Gastrocnemius medialis (tissue), 4 donors: Measurements from ENCODE around the gene RGR. TPM values are rescaled to one million over a fixed set of nuclear protein-coding genes. Genes with fewer than 3 reads are reported as not detected.

ENCODE experiments used
- ATAC-seq, 2 donors: fragments of 150-250 bp; one replicate each; pipeline ENCODE4 v1.9.1; 2016
- DNase-seq, 2 donors: peaks; one replicate each; pipeline ENCODE4 v3.0.0-alpha.2; 2019
- H3K27ac ChIP-seq, 4 donors: fragments of 200-600 bp; sonication (generic); 1 replicate in 1 of 4; 2 replicates in 3 of 4; pipeline ENCODE4 v1.5.1; 2016 to 2018; ENCODE audit warnings: mild to moderate bottlenecking in 2 of 4, moderate library complexity in 1 of 4
- H3K27me3 ChIP-seq, 3 donors: fragments of 200-600 bp; sonication (generic) in 2 of 3; 1 replicate in 1 of 3; 2 replicates in 2 of 3; pipeline versions ENCODE4 v1.5.1 to v1.6.0; 2016 to 2019; ENCODE audit warnings: mild to moderate bottlenecking in 1 of 3, moderate library complexity in 1 of 3
- H3K36me3 ChIP-seq, 2 donors: fragments of 200-600 bp; sonication (generic) in 1 of 2; one replicate each; pipeline ENCODE4 v1.5.1; 2017 to 2018
- H3K4me1 ChIP-seq, 2 donors: fragments of 200-600 bp; sonication (generic) in 1 of 2; one replicate each; pipeline ENCODE4 v1.5.1; 2016 to 2017; ENCODE audit warnings: mild to moderate bottlenecking in 2 of 2
- H3K4me3 ChIP-seq, 4 donors: fragments of 200-600 bp; sonication (generic) in 3 of 4; 1 replicate in 1 of 4; 2 replicates in 3 of 4; pipeline ENCODE4 v1.5.1; 2016 to 2019; ENCODE audit warnings: mild to moderate bottlenecking in 2 of 4
- H3K9me3 ChIP-seq, 3 donors: fragments of 200-600 bp; sonication (generic) in 2 of 3; 1 replicate in 1 of 3; 2 replicates in 2 of 3; pipeline ENCODE4 v1.5.1; 2016 to 2019
- CTCF ChIP-seq, 5 experiments: fragments of 450-650 bp in 3 of 5; fragments of 200-600 bp in 2 of 5; sonication (generic) in 2 of 5; IDR thresholded peaks in 4 of 5; conservative IDR thresholded peaks in 1 of 5; 1 replicate in 4 of 5; 2 replicates in 1 of 5; pipeline ENCODE4 v1.5.1; 2016 to 2019; ENCODE audit warnings: antibody characterized with exemption in 5 of 5, mild to moderate bottlenecking in 3 of 5, moderate library complexity in 3 of 5
- POLR2A ChIP-seq, 2 donors: fragments of 450-650 bp; IDR thresholded peaks; one replicate each; pipeline ENCODE4 v1.6.1; 2017; ENCODE audit warnings: antibody characterized with exemption in 2 of 2, mild to moderate bottlenecking in 2 of 2, moderate library complexity in 2 of 2
- in situ Hi-C, 4 donors: fragments of 200-750 bp; cut with MboI; loops; one replicate each; pipeline versions ENCODE4 v1.15.0 to v1.8.0; 2017; ENCODE audit warnings: low sequenced_read_pairs in 4 of 4
- intact Hi-C: fragments of 100-400 bp; cut with DNase I; formaldehyde crosslinking; loops from one replicate; pipeline ENCODE4 v1.15.1; 2023; ENCODE audit warnings: low total_unique reads
- total RNA-seq, 4 donors: library from RNA; depleted of rRNA; stranded (reverse); fragments of >200 nt; gene quantifications; one replicate each; pipeline versions ENCODE4 v1.1.0 to v1.2.3, GENCODE V29; 2016

The RGR gene
- total RNA-seq, 4 donors from 2014 or later = 0.22 TPM; not detected in 3

DNA sequence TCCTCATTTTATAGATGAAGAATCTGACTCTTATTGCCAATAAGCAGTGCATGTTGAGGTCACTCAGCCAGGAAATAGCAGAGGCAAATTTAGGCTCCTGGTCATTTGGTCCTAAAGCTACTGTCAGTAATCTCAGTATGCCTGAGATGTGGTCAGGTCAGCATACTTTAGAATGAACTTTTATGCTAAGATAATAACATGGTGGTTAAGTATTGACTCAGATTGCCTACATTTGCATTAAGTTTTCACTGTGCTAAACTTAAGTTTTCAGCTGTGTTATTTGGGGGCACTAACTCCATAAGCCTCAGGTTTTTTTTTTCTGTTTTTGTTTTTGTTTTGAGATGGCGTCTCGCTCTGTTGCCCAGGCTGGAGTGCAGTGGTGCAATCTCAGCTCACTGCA is 47.6 kb downstream of the RGR start:
- no peak for TF ChIP-seq CTCF (IDR thresholded peaks at IDR 0.05 in 4 of 5, conservative IDR thresholded peaks at IDR 0.05 in 1 of 5)
- TF ChIP-seq POLR2A (IDR thresholded peaks at IDR 0.05) = no peak
- no peaks in the 10 kb centered on the region for H3K27me3 ChIP-seq
- no peaks in the 10 kb centered on the region for H3K4me1 ChIP-seq
- ATAC-seq (no peak), DNase-seq (no peak)
- intact Hi-C loops (no loop called here), in situ Hi-C loops (no loop called here)
- H3K4me3 ChIP-seq = no peak overlapping the region
- no peak overlapping the region for H3K27ac ChIP-seq
- no peaks in the 10 kb centered on the region for H3K36me3 ChIP-seq
- H3K9me3 ChIP-seq = no peaks in the 10 kb centered on the region

DNA sequence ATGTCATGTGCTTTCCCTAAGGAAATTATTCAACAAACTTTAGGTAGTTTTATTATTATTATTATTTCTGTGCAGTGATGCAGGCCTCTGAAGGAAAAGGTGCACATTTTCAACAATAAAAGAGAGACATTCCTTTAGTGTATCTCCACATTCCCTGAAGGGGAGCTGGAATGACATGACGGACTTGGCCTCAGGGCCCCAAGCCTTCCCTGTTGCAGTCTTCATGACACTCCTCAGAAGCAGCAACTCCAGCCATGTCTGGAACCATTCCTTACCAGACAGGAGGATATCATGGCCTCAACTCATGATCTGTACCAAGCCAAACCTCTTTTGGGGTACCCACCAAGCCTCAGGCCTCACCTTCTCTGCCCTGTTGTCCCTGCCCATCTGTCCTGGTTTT is 48.3 kb downstream of the RGR start:
- ATAC-seq (no peak), DNase-seq (no peak)
- Histone ChIP-seq H3K4me3 (no peak overlapping the region), H3K27ac (no peak overlapping the region), H3K4me1 (no peaks in the 10 kb centered on the region), H3K27me3 (no peaks in the 10 kb centered on the region), H3K9me3 (no peaks in the 10 kb centered on the region), H3K36me3 (no peaks in the 10 kb centered on the region)
- TF ChIP-seq POLR2A (IDR thresholded peaks at IDR 0.05) (no peak), CTCF (IDR thresholded peaks at IDR 0.05 in 4 of 5, conservative IDR thresholded peaks at IDR 0.05 in 1 of 5) (no peak)
- intact Hi-C loops = no loop called here
- in situ Hi-C loops = no loop called here

GRCh38 chr10:84293574-84294016 is 48.7 kb downstream of the RGR start:
- Histone ChIP-seq H3K4me1 (no peaks in the 10 kb centered on the region), H3K27me3 (no peaks in the 10 kb centered on the region), H3K27ac (no peak overlapping the region), H3K4me3 (no peak overlapping the region), H3K36me3 (no peaks in the 10 kb centered on the region), H3K9me3 (no peaks in the 10 kb centered on the region)
- in situ Hi-C loops (no loop called here), intact Hi-C loops (no loop called here)
- ATAC-seq = no peak
- no peak for TF ChIP-seq POLR2A (IDR thresholded peaks at IDR 0.05)
- TF ChIP-seq CTCF (IDR thresholded peaks at IDR 0.05 in 4 of 5, conservative IDR thresholded peaks at IDR 0.05 in 1 of 5) = no peak
- no peak for DNase-seq

DNA sequence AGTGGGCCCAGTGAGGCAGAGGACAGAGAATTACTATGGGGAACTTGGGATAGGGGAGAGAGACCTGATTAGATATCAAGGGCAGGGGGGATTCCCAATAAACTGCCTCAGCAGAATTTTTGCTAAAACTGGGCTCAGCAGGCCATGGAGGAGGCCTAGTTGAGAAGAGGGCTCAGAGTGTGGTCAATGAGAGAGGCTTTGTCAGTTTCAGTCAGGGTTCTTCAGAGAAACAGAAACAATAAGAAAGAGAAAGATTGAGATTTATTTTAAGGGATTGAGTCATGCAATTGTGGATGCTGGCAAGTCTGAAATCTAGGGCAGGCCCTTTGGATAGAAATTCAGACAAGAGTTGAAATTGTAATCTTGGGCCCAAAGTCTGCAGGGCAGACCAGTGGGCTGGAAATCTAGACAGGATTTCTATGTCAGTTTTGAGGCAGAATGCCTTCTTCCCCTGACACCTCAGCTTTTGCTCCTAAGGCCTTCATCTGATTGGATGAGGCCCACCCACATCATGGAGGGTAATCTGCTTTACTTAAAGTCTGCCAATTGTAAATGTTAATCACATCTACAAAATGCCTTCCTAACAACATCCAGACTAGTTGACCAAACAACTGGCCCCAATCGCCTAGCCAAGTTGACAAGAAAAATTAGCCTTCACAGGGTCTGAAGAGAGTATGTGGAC is 50.1 kb downstream of the RGR start:
- DNase-seq (no peak), ATAC-seq (no peak)
- H3K9me3 ChIP-seq = no peaks in the 10 kb centered on the region
- intact Hi-C loops (no loop called here), in situ Hi-C loops (no loop called here)
- no peaks in the 10 kb centered on the region for H3K36me3 ChIP-seq
- no peak overlapping the region for H3K27ac ChIP-seq
- no peak overlapping the region for H3K4me3 ChIP-seq
- TF ChIP-seq POLR2A (IDR thresholded peaks at IDR 0.05) (no peak), CTCF (IDR thresholded peaks at IDR 0.05 in 4 of 5, conservative IDR thresholded peaks at IDR 0.05 in 1 of 5) (no peak)
- H3K4me1 ChIP-seq = no peaks in the 10 kb centered on the region
- H3K27me3 ChIP-seq = no peaks in the 10 kb centered on the region
